K562 (cell line): ENCODE measurements around the gene CEP350. TPM values are rescaled to one million over a fixed set of nuclear protein-coding genes. Genes with fewer than 3 reads are reported as not detected.
A peak's percentile ranks its signal among the peaks of the same experiment; 100 is the strongest.

ENCODE experiments used
- CHD1 ChIP-seq: fragments of 200-600 bp; sonication (generic); IDR thresholded peaks from one replicate; pipeline ENCODE4 v1.6.1; 2012; ENCODE audit warnings: mild to moderate bottlenecking, moderate library complexity, low read length, inconsistent platforms
- CTCFL ChIP-seq: IDR thresholded peaks from 2 replicates; pipeline ENCODE4 v1.6.1; 2011; ENCODE audit warnings: borderline replicate concordance, low read depth, mild to moderate bottlenecking, moderate library complexity, low read length; ENCODE audit not compliant: insufficient read depth, poor library complexity, severe bottlenecking
- E2F4 ChIP-seq: sonication (generic); formaldehyde crosslinking; IDR thresholded peaks from 2 replicates; pipeline ENCODE4 v1.8.0; 2022; ENCODE audit warnings: mild to moderate bottlenecking, low read depth, missing genetic modification reagents
- ELF2 ChIP-seq: fragments of 250-450 bp; sonication (Bioruptor Pico); IDR thresholded peaks from 2 replicates; pipeline ENCODE4 v1.5.0; 2021; ENCODE audit warnings: mild to moderate bottlenecking
- HINFP ChIP-seq: fragments of 450-650 bp; conservative IDR thresholded peaks from 2 replicates; pipeline ENCODE4 v1.6.1; 2016; ENCODE audit warnings: missing genetic modification characterization, low read depth, mild to moderate bottlenecking, control low read depth, missing compliant biosample characterization
- HMG20A ChIP-seq: fragments of 450-650 bp; formaldehyde crosslinking; conservative IDR thresholded peaks from 2 replicates; pipeline ENCODE4 v1.4.0; 2020; ENCODE audit warnings: mild to moderate bottlenecking, mixed read lengths
- LARP7 ChIP-seq: fragments of 450-650 bp; IDR thresholded peaks from 2 replicates; pipeline ENCODE4 v1.6.1; 2016
- NR2F6 ChIP-seq: fragments of 450-650 bp; formaldehyde crosslinking; IDR thresholded peaks from 2 replicates; pipeline ENCODE4 v1.4.0; 2020; ENCODE audit warnings: mild to moderate bottlenecking
- PHF8 ChIP-seq: fragments of 200-600 bp; sonication (generic); IDR thresholded peaks from 2 replicates; pipeline ENCODE4 v1.6.1; 2012; ENCODE audit warnings: mixed run types, mild to moderate bottlenecking, inconsistent platforms, low read length, moderate library complexity, borderline replicate concordance
- POU5F1 ChIP-seq: fragments of 150-350 bp; IDR thresholded peaks from 2 replicates; pipeline ENCODE4 v1.6.1; 2014; ENCODE audit warnings: borderline replicate concordance, low read length, low read depth, mild to moderate bottlenecking; ENCODE audit not compliant: partially characterized antibody
- SMARCA5 ChIP-seq: fragments of 450-650 bp; IDR thresholded peaks from 2 replicates; pipeline ENCODE4 v1.6.1; 2016
- ZKSCAN1 ChIP-seq: fragments of 150-350 bp; IDR thresholded peaks from 2 replicates; pipeline ENCODE4 v1.6.1; 2016; ENCODE audit warnings: low read depth, low read length
- ZKSCAN3 ChIP-seq: fragments of 250-450 bp; sonication (Bioruptor Pico); IDR thresholded peaks from 2 replicates; pipeline ENCODE4 v1.4.0; 2020
- ZNF217 ChIP-seq: sonication (generic); formaldehyde crosslinking; IDR thresholded peaks from 2 replicates; pipeline ENCODE4 v1.8.0; 2022; ENCODE audit warnings: mild to moderate bottlenecking, missing genetic modification reagents
- ZNF354B ChIP-seq: fragments of 250-450 bp; sonication (Bioruptor Pico); IDR thresholded peaks from 2 replicates; pipeline ENCODE4 v1.4.0; 2020
- ZNF609 ChIP-seq: sonication (generic); formaldehyde crosslinking; IDR thresholded peaks from 2 replicates; pipeline ENCODE4 v1.8.1; 2023; ENCODE audit warnings: missing genetic modification reagents, mild to moderate bottlenecking, borderline replicate concordance
- ZSCAN29 ChIP-seq: fragments of 450-650 bp; IDR thresholded peaks from 2 replicates; pipeline ENCODE4 v1.6.1; 2017
- polyA plus RNA-seq, 8 experiments: library from polyadenylated mRNA; depleted of rRNA in 4 of 8; stranded (reverse) in 5 of 8; unstranded in 3 of 8; fragments of >200 nt; fragmentation: Nextera tagmentation in 2 of 8; fragmentation: Illumina TruSeq in 1 of 8; extraction: Ambion mirVana in 2 of 8; extraction: Trizol in 1 of 8; gene quantifications; 2 replicates each; pipeline versions ENCODE4 v1.2.1 to v1.2.3, GENCODE V29; 2011 to 2014; ENCODE audit warnings: inconsistent platforms in 1 of 8, missing spikeins in 1 of 8
- total RNA-seq, 7 experiments: library from RNA; depleted of rRNA in 6 of 7; stranded (reverse); fragments of >200 nt in 6 of 7; fragmentation: Illumina TruSeq in 2 of 7; extraction: Trizol in 2 of 7; gene quantifications; 2 replicates each; pipeline versions ENCODE4 v1.2.1 to v1.2.3, GENCODE V29; 2011 to 2021; ENCODE audit warnings: low replicate concordance in 1 of 7

Gene CEP350
- total and polyA plus RNA-seq, 9 of the 15 experiments (the other 6 are each of a cell fraction or from before 2014, with no cell fraction given), result 8.3 to 64.3 (median 28.0) TPM

- TF ChIP-seq ZNF609 (peak; percentile 71; the same call in 1 of the 2 replicates), HMG20A (CRISPR knock-in tag) (no peak), ZKSCAN3 (CRISPR knock-in tag) (no peak), E2F4 (CRISPR knock-in tag) (peak; percentile 82), ZNF354B (CRISPR knock-in tag) (no peak), CTCFL (peak; percentile 38), ZSCAN29 (no peak), LARP7 (no peak), ELF2 (CRISPR knock-in tag) (no peak), PHF8 (peak; percentile 91), SMARCA5 (no peak), HINFP (no peak; the same call in 1 of the 2 replicates), CHD1 (no peak), ZKSCAN1 (no peak), ZNF217 (CRISPR knock-in tag) (no peak), POU5F1 (peak; percentile 82), NR2F6 (CRISPR knock-in tag) (0 out of 2 replicates have a peak, but pooled peaks have one; percentile 67)
Observed at GRCh38 chr1:180154325-180155181, 199.9 kb downstream of the CEP350 start, which contains the start of gene QSOX1 (continued).
